Endothelial cell of umbilical vein (primary cell): Measurements from ENCODE around the gene SCARF1.

ENCODE experiments used
- CTCF ChIP-seq, 2 donors: IDR thresholded peaks; 1 replicate in 1 of 2; 2 replicates in 1 of 2; pipeline ENCODE4 v1.5.1; 2011; ENCODE audit warnings: low read length in 2 of 2, mild to moderate bottlenecking in 2 of 2, moderate library complexity in 2 of 2, control low read depth in 1 of 2, inconsistent platforms in 1 of 2, low read depth in 1 of 2; ENCODE audit not compliant: insufficient read depth in 1 of 2; ENCODE audit errors: extremely low read depth in 1 of 2
- EZH2 ChIP-seq: IDR thresholded peaks from 2 replicates; pipeline ENCODE4 v1.6.1; 2012; ENCODE audit warnings: borderline replicate concordance, low read depth, mild to moderate bottlenecking, moderate library complexity, low read length, inconsistent platforms; ENCODE audit not compliant: severe bottlenecking
- MYC ChIP-seq: IDR thresholded peaks from one replicate; pipeline ENCODE4 v1.6.1; 2011; ENCODE audit warnings: mild to moderate bottlenecking, low read depth, low read length

GRCh38 chr17:1606352-1606985 is 39.1 kb downstream of the SCARF1 start:
- TF ChIP-seq MYC (no peak), CTCF (IDR thresholded peaks at IDR 0.05; ENCODE audit: extremely low read depth in 1 of 2, insufficient read depth in 1 of 2, low read depth in 1 of 2, low read length in 2 of 2) (no peak), EZH2 (no peak)
